Tracheal epithelial cell (primary cell): ENCODE data around the gene NPIPB9. TPM values are rescaled to one million over a fixed set of nuclear protein-coding genes. Genes with fewer than 3 reads are reported as not detected.

Source experiments
- total RNA-seq: library from RNA; depleted of rRNA; stranded (reverse); fragments of >200 nt; gene quantifications from 2 replicates; pipeline ENCODE4 v1.2.1, GENCODE V29; 2014

NPIPB9 gene
- 1.2 TPM in 1 of 2 replicates, not detected in the other for total RNA-seq

DNA sequence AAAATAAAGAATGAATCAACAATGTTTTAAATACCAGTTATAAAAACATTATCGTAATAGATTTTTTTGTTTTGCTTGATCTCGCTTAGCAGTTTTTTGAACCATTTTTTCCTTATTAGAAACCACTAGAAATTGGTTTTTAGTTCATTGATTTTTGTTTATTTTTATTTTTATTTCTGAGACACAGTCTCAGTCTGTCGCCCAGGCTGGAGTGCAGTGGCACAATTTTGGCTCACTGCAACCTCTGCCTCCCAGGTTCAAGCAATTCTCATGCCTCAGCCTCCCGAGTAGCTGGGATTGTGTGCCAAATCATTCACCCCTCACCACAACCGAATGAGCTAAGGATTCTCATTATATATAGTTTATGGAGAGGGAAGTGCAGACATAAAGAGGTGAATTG, at the start of gene NPIPB9:
Gene NPIPB9 (plus strand): TSS at position 301 of the 400 bp plus-strand sequence.

DNA sequence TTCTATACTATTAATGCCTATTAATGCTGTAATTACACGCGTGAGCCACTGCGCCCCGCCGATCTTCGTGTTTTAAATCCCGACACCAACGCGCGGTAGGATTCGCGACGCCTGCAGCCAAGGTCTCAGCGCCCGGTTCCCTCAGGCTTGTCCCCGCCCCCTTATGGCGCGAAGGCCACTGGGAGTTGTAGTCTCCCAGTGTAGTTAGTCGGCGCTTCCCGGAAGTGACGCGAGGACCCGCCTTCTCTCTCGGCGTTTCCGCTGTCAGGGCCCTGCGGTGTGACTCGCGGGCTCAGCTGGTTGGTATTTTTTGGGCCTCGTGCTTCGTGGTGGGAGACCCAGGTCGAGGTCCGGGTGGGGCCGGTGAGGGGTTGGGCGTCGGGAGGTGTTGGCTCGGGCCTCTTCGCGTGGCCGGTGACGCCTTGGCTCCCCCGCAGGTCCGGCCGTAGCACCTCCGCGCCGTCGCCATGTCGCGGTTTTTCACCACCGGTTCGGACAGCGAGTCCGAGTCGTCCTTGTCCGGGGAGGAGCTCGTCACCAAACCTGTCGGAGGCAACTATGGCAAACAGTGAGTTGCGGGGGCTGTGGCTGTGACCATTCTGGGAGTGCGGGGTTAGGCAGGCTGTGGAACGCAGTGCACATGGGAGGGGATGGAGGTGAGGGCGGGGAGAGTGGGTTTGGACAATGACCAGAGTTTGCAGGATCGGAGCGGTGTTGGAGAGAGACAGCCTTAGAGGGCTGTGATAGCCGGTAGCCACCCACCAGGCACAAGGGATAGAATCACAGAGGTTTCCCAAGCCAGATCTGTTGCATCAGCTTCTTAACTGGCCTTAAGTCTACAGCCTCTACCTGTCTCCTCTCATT, 40.1 kb upstream of the NPIPB9 start, which contains the start of gene EIF3C:
Gene EIF3C (plus strand): TSS at position 245 of the 864 bp plus-strand sequence. CDS start 223 bp downstream, at position 468.

Other genes with a start within 250 kb of the NPIPB9 start
- gene IL27, start 245.0 kb upstream of the NPIPB9 start, total RNA-seq = not detected in 2 replicates
- 19.0 and 44.1 TPM in 2 replicates for gene NUPR1, start 212.8 kb upstream of the NPIPB9 start, total RNA-seq
- gene SGF29, start 197.9 kb upstream of the NPIPB9 start, total RNA-seq = 11.3 and 17.7 TPM in 2 replicates
- 0.24 TPM in 1 of 2 replicates, not detected in the other for gene SULT1A2, start 154.7 kb upstream of the NPIPB9 start, total RNA-seq
- gene SULT1A1, start 141.7 kb upstream of the NPIPB9 start, total RNA-seq = 6.0 and 14.7 TPM in 2 replicates
- gene NPIPB8, start 113.7 kb upstream of the NPIPB9 start, total RNA-seq = 0.43 TPM in 1 of 2 replicates, not detected in the other
- 121 and 396 TPM in 2 replicates for gene EIF3C, start 40.3 kb upstream of the NPIPB9 start, total RNA-seq
- gene ATXN2L, start 71.2 kb downstream of the NPIPB9 start, total RNA-seq = 35.7 and 41.6 TPM in 2 replicates
- 135 and 157 TPM in 2 replicates for gene TUFM, start 94.6 kb downstream of the NPIPB9 start, total RNA-seq
- 5.1 TPM in 2 replicates for gene SH2B1, start 112.1 kb downstream of the NPIPB9 start, total RNA-seq
- under 0.01 TPM in 1 of 2 replicates, not detected in the other for gene ATP2A1, start 126.7 kb downstream of the NPIPB9 start, total RNA-seq
- 18.3 and 24.3 TPM in 2 replicates for gene RABEP2, start 173.5 kb downstream of the NPIPB9 start, total RNA-seq
- gene CD19, start 180.2 kb downstream of the NPIPB9 start, total RNA-seq = not detected in 2 replicates
- gene NFATC2IP, start 199.2 kb downstream of the NPIPB9 start, total RNA-seq = 15.1 and 24.8 TPM in 2 replicates
- 23.2 and 26.7 TPM in 2 replicates for gene SPNS1, start 223.0 kb downstream of the NPIPB9 start, total RNA-seq
- gene LAT, start 233.3 kb downstream of the NPIPB9 start, total RNA-seq = 0.48 and 0.85 TPM in 2 replicates